HEK293 (cell line): ENCODE measurements around the gene USP46.

Experiments
- CTCF ChIA-PET: fragments of 350-600 bp; formaldehyde crosslinking; extraction: SDS; loops from one replicate; lab custom pipeline; 2021; ENCODE audit warnings: antibody characterized with exemption; lab: Yijun Ruan, JAX
- POLR2A ChIA-PET: fragments of 300-600 bp; formaldehyde crosslinking; extraction: SDS; loops from one replicate; lab custom pipeline; 2020; ENCODE audit warnings: antibody characterized with exemption, inconsistent platforms; lab: Yijun Ruan, JAX
- H3K27ac ChIP-seq: fragments of 200-500 bp; sonication (Bioruptor generic); 2 replicates; pipeline ENCODE4 v1.5.1; 2014; ENCODE audit warnings: low read depth, low read length, control low read depth, inconsistent platforms; ENCODE audit errors: extremely low read depth
- H3K36me3 ChIP-seq, 2 experiments: fragments of 200-500 bp in 1 of 2; sonication (Bioruptor generic) in 1 of 2; 1 replicate in 1 of 2; 2 replicates in 1 of 2; pipeline ENCODE4 v1.5.1; 2014 to 2017; ENCODE audit warnings: inconsistent platforms in 2 of 2, low read length in 2 of 2; ENCODE audit not compliant: control insufficient read depth in 2 of 2, insufficient read depth in 1 of 2
- H3K4me1 ChIP-seq: fragments of 200-500 bp; sonication (Bioruptor generic); 2 replicates; pipeline ENCODE4 v1.5.1; 2014; ENCODE audit warnings: mild to moderate bottlenecking, low read length, inconsistent platforms; ENCODE audit not compliant: control insufficient read depth, insufficient read depth
- H3K4me3 ChIP-seq: 2 replicates; pipeline ENCODE4 v1.5.1; 2011; ENCODE audit warnings: low read depth, mild to moderate bottlenecking, control low read depth, low read length, moderate library complexity
- H3K9me3 ChIP-seq: fragments of 200-500 bp; sonication (Bioruptor generic); 2 replicates; pipeline ENCODE4 v1.5.1; 2014; ENCODE audit warnings: low read depth, low read length, inconsistent platforms; ENCODE audit not compliant: control insufficient read depth, insufficient read depth
- HOXA7 ChIP-seq: sonication (generic); formaldehyde crosslinking; IDR thresholded peaks from 2 replicates; pipeline ENCODE4 v1.8.1; 2022; ENCODE audit warnings: missing genetic modification reagents, borderline replicate concordance
- IKZF3 ChIP-seq: fragments of 450-650 bp; IDR thresholded peaks from 2 replicates; pipeline ENCODE4 v1.5.0; 2018; ENCODE audit warnings: missing biosample characterization, mild to moderate bottlenecking, missing genetic modification characterization, moderate library complexity
- KLF7 ChIP-seq: fragments of 450-650 bp; formaldehyde crosslinking; IDR thresholded peaks from 2 replicates; pipeline ENCODE4 v1.5.1; 2016; ENCODE audit warnings: missing biosample characterization, missing genetic modification characterization, borderline replicate concordance
- PRDM6 ChIP-seq: fragments of 450-650 bp; formaldehyde crosslinking; IDR thresholded peaks from 2 replicates; pipeline ENCODE4 v1.5.1; 2017; ENCODE audit warnings: missing biosample characterization, missing genetic modification characterization
- TSHZ1 ChIP-seq: fragments of 450-650 bp; formaldehyde crosslinking; IDR thresholded peaks from 2 replicates; pipeline ENCODE4 v1.5.1; 2016; ENCODE audit warnings: missing biosample characterization, missing genetic modification characterization, borderline replicate concordance
- YY1 ChIP-seq: fragments of 450-650 bp; formaldehyde crosslinking; IDR thresholded peaks from 2 replicates; pipeline ENCODE4 v1.5.1; 2018; ENCODE audit warnings: missing biosample characterization, missing genetic modification characterization
- ZBTB11 ChIP-seq: fragments of 450-650 bp; formaldehyde crosslinking; conservative IDR thresholded peaks from 2 replicates; pipeline ENCODE4 v1.5.1; 2016; ENCODE audit warnings: low read depth, missing biosample characterization, missing genetic modification characterization
- ZBTB8A ChIP-seq: fragments of 450-650 bp; formaldehyde crosslinking; IDR thresholded peaks from 2 replicates; pipeline ENCODE4 v1.5.1; 2016; ENCODE audit warnings: missing biosample characterization, missing genetic modification characterization
- ZFP3 ChIP-seq: fragments of 450-650 bp; formaldehyde crosslinking; IDR thresholded peaks from 2 replicates; pipeline ENCODE4 v1.5.1; 2016; ENCODE audit warnings: low read depth, missing biosample characterization, missing genetic modification characterization
- ZFP37 ChIP-seq: fragments of 450-650 bp; formaldehyde crosslinking; IDR thresholded peaks from 2 replicates; pipeline ENCODE4 v1.5.1; 2016; ENCODE audit warnings: missing biosample characterization, missing genetic modification characterization
- ZNF114 ChIP-seq: fragments of 450-650 bp; formaldehyde crosslinking; IDR thresholded peaks from 2 replicates; pipeline ENCODE4 v1.5.0; 2017; ENCODE audit warnings: missing biosample characterization, missing genetic modification characterization
- ZNF214 ChIP-seq: fragments of 450-650 bp; formaldehyde crosslinking; IDR thresholded peaks from 2 replicates; pipeline ENCODE4 v1.5.1; 2017; ENCODE audit warnings: missing biosample characterization, mild to moderate bottlenecking, missing genetic modification characterization, borderline replicate concordance
- ZNF248 ChIP-seq: fragments of 450-650 bp; formaldehyde crosslinking; IDR thresholded peaks from 2 replicates; pipeline ENCODE4 v1.5.1; 2017; ENCODE audit warnings: missing biosample characterization, missing genetic modification characterization
- ZNF394 ChIP-seq: fragments of 450-650 bp; formaldehyde crosslinking; IDR thresholded peaks from 2 replicates; pipeline ENCODE4 v1.5.1; 2016; ENCODE audit warnings: missing biosample characterization, missing genetic modification characterization, mild to moderate bottlenecking, moderate library complexity, borderline replicate concordance
- ZNF398 ChIP-seq: fragments of 450-650 bp; formaldehyde crosslinking; IDR thresholded peaks from 2 replicates; pipeline ENCODE4 v1.5.1; 2017; ENCODE audit warnings: missing biosample characterization, missing genetic modification characterization
- ZNF518A ChIP-seq: fragments of 450-650 bp; formaldehyde crosslinking; conservative IDR thresholded peaks from 2 replicates; pipeline ENCODE4 v1.5.1; 2016; ENCODE audit warnings: low read depth, missing biosample characterization, missing genetic modification characterization
- ZNF830 ChIP-seq: fragments of 450-650 bp; IDR thresholded peaks from 2 replicates; pipeline ENCODE4 v1.5.0; 2018; ENCODE audit warnings: missing biosample characterization, missing genetic modification characterization, low read depth, mild to moderate bottlenecking, moderate library complexity
- ZNF837 ChIP-seq: fragments of 450-650 bp; formaldehyde crosslinking; IDR thresholded peaks from 2 replicates; pipeline ENCODE4 v1.5.1; 2016; ENCODE audit warnings: missing biosample characterization, missing genetic modification characterization
- ZSCAN30 ChIP-seq: fragments of 450-650 bp; IDR thresholded peaks from 2 replicates; pipeline ENCODE4 v1.5.1; 2018; ENCODE audit warnings: missing biosample characterization, mild to moderate bottlenecking, missing genetic modification characterization, moderate library complexity
- ZXDB ChIP-seq: fragments of 450-650 bp; formaldehyde crosslinking; IDR thresholded peaks from 2 replicates; pipeline ENCODE4 v1.5.1; 2016; ENCODE audit warnings: missing biosample characterization, missing genetic modification characterization

Gene USP46

GRCh38 chr4:52618795-52619590, 40.1 kb downstream of the USP46 start:
- H3K36me3 ChIP-seq, result peaks cover 0 to 5% of the 10 kb centered on the region in 2 experiments; a peak in 1 of 3 replicates
- H3K4me1 ChIP-seq, result peaks cover 2% of the 10 kb centered on the region; the same call in 1 of the 2 replicates
- ChIA-PET POLR2A (no interaction called here), CTCF (interaction anchor here (0.6 kb wide), 1 partner anchor 1715 kb away, joined by 4 read pairs; no protein-coding TSS in a partner anchor)
- H3K4me3 ChIP-seq, result no peak overlapping the region
- no peak overlapping the region for H3K27ac ChIP-seq
- no peaks in the 10 kb centered on the region for H3K9me3 ChIP-seq
- no peak for TF ChIP-seq ZNF248 (tag by site-specific recombination)
- TF ChIP-seq ZNF830 (tag by site-specific recombination), result no peak
- TF ChIP-seq ZNF518A, result no peak
- no peak for TF ChIP-seq ZBTB8A (tag by site-specific recombination)
- TF ChIP-seq ZNF214 (tag by site-specific recombination), result no peak
- TF ChIP-seq ZNF114 (tag by site-specific recombination), result no peak
- no peak for TF ChIP-seq KLF7 (tag by site-specific recombination)
- no peak for TF ChIP-seq TSHZ1 (tag by site-specific recombination)
- TF ChIP-seq ZNF837 (tag by site-specific recombination), result no peak
- TF ChIP-seq ZSCAN30 (tag by site-specific recombination), result no peak
- no peak for TF ChIP-seq HOXA7 (CRISPR knock-in tag)
- no peak for TF ChIP-seq ZNF394
- TF ChIP-seq ZNF398 (tag by site-specific recombination), result no peak
- peak; percentile 73 for TF ChIP-seq PRDM6 (tag by site-specific recombination)
- no peak for TF ChIP-seq ZFP37 (tag by site-specific recombination)
- 0 out of 2 replicates have a peak, but pooled peaks have one; percentile 31 for TF ChIP-seq ZXDB (tag by site-specific recombination)
- TF ChIP-seq YY1, result no peak
- no peak for TF ChIP-seq IKZF3 (tag by site-specific recombination)
- TF ChIP-seq ZBTB11 (tag by site-specific recombination), result 0 out of 2 replicates have a peak, but pooled peaks have one; percentile 18
- no peak for TF ChIP-seq ZFP3 (tag by site-specific recombination)
